GM21723 (cell line): ENCODE data around the gene CACNA1G.

ENCODE experiments used
- ATAC-seq: cut with Tn5 transposase; IDR thresholded peaks from one replicate; pipeline ENCODE4 v1.9.1; 2021; ENCODE audit warnings: mild to moderate bottlenecking, moderate library complexity; ENCODE audit not compliant: unreplicated experiment

The CACNA1G gene

DNA sequence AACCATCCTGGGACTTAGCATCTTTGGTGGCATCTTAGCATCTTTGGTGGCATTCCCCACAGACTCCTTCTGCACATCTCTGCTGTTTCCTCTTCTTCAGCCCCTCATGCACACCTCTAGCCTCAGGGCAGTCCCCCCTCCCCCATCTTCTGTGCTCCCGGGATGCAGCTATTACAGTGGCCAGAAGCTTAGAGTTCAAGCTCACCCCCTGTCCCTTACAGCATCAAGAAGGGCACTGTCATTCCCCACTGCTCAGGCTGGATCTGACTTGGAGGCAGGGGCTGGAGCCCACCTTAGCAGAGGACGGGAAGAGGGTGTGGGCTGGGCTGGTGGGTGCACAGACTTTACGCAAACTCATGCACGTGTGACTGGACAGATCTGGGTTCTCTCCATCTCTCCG, 27.3 kb upstream of the CACNA1G start:
- ATAC-seq: no peak

DNA sequence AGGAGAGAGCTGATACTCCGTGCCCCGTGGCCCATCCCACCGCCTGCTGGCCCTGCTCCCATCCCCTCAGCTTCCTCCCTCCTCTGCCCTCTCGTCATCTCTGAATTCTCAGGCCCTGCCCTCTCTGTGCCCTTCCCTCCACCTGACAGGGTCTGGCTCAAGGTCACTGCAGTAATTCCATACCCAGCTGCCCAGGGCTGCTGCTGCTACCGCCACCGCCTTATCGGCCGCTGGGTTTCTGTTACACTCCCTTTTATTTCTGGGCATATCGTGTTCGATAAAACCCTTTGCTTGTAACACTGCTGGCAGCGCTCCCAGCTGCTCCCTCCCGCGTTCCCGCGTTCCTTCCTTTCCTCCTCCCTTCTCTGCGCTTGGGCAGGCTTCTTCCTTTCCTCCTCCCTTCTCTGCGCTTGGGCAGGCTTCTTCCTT, 26.8 kb upstream of the CACNA1G start:
- ATAC-seq: no peak

DNA sequence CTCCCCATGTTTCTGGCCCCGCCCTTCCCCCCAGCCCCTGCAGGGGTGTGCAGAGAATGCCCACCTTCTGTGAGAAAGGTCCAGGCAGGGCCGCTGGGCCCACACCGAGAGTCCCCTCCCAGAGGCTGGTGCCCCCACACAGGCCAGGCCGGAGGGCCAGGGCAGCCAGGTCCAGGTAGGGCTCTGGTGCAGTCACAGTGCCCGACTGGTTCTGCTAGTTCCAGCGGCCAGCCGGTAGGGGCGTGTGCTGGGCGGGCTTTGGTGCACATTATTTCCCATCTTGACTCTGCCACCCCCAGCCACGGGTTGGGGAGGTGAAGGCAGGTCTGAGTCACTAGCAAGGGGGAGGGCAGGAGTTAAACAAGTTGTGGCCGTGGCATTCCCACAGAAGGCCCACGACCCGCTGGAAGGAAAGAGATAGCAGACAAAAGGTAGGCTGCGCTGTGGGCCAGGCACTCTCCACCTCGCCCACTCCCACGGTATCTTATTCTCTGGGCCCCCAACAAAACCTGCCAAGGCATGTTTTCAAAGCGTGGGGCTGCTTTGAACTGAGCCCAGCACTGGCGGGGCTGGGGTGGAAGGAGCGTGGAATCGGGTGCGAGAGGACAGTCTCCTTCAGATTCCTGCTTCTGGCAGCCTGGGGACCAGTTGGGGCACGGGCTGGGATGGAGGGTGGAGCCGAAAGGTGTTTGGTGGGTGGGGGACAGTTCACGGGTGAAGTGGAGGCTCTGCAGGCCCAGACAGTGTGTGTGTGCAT, 26.1 kb upstream of the CACNA1G start:
- ATAC-seq: no peak

DNA sequence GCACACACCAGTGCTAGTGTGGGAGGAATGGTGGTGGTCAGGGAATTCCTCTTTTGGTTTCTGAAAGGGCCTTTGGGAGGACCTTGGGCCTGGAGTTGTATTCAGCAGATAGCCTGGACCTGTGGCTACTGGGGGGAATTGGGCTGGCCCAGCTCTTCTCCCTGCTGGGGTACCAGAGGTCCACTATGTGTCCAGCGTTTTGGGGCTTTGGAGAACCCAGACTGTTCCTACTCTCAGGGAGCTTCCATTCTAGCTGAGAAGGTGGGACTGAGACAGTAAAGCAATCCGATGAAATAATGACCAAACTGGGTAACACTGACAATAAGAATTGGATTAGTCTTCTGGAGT, 25.6 kb upstream of the CACNA1G start:
- no peak for ATAC-seq

DNA sequence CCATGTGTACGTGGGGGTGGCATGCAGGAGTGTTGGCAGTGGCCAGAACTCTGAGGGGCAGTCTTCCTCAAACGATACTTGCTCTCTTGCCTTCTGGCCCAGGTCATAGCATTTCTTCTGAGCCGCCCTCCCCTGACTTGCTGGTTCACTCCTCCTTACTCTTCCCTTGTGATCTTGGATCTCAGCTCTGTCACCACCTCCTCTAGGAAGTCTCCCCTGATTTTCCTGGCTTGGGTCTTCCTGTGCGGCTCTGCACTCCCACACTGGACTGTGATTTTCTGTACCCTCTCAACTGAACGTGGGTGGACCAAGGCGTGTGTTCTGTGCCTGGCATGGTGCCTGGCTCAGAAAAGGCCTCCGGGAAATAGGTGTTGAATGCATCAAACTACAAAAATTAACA, 25.1 kb upstream of the CACNA1G start:
- no peak for ATAC-seq

DNA sequence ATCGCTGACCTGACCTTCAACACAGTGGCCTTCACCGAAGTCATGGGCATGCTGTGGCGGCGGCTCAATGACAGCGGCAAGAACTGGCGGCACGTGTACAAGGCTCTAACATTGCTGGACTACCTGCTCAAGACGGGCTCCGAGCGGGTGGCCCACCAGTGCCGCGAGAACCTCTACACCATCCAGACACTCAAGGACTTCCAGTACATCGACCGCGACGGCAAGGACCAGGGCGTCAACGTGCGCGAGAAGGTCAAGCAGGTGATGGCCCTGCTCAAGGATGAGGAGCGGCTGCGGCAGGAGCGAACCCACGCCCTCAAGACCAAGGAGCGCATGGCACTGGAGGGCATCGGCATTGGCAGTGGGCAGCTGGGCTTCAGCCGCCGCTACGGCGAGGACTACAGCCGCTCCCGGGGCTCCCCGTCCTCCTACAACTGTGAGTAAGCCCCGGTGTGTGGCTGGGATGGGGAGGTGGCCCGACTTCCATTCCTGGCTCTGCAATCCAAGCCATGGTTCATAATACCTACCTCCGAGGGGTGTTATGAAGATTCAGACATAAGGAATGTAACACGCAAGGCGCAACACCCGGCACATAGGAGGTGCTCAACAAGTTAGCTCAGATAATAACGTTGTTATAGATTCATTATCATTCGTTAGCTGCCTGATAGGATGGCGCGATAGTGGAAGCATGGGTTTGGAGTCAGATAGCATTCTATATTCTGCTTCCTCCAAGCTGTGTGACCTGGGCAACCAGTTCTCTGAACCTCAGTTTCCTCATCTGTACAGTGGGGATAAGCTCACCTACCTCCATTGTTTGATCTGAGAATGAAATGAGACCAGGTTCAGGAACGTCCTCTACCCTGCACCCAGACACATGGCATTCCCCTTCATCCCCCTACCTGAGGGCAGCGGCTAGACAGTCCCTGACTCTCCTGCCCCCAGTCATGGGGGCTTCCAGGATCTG, 23.6 kb upstream of the CACNA1G start:
- no peak for ATAC-seq

DNA sequence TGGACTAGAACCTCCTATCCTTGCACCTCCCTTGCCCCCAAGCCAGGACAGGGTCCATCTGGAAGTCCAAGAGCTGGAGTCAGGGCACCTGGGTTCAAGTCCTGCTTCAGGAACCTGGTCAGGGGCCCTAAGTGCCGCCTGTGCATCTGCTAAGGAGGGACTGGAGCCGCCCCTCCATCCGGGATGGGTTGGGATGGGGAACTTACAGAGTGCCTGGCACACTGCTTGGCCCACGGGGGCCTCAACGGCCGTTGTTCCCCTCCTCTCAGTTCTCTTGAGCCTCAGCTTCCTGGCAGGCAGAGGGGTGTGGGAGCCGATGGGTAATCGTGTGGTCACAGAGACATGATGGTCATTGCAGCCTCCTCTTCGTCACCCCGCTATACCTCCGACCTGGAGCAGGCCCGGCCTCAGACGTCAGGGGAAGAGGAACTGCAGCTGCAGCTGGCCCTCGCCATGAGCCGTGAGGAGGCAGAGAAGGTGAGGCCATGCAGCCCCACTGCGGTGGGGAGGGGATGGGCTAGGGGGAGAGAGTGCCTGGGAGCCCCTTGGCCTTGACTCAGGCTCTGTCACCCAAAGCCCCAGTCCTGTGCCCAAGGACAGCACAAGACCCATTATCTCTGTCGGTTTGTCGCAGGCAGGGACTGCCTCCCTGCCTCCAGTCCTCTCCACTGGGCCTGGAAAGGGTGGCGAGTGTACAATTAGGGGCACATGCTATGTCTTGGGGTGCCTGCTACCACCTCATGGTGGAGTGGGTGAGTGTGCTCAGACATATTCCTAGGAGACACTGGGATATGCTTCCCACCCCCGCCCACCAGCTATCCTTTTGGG, 22.6 kb upstream of the CACNA1G start:
- no peak for ATAC-seq

DNA sequence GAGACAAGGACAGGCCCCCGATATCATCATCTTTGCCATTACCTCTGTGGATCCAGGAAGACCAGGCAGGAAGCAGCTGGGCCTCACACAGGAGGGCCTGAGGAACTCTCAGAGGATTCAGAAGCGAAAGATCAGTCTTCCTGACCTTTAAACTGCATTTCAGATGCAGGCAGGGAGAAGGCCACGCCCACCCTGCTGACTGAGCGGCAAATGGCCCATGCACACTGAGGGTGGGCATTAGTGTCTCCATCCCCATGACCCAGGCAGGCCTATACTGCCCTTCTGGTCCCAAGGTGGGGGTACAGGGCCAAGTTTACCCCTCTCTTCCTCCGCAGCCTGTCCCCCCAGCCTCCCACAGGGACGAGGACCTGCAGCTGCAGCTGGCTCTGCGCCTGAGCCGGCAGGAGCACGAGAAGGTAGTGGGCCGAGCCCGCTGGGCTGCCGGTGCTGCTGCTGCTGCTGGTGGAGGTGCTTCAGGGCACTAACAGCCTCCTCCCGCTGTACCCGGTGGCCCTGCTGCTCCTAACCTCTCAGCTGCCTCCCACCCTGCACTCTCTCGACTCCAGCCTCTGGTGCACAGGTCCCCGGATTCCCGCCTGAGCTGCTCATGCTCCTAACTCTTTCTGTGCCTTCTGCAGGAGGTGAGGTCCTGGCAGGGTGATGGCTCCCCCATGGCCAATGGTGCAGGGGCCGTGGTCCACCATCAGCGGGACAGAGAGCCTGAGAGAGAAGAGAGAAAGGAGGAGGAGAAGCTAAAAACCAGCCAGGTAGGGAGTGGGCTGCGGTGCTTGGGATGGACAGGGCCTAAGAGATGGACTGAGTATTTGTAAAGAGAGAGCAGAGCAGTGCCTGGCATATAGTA, 21.7 kb upstream of the CACNA1G start:
- ATAC-seq: no peak

DNA sequence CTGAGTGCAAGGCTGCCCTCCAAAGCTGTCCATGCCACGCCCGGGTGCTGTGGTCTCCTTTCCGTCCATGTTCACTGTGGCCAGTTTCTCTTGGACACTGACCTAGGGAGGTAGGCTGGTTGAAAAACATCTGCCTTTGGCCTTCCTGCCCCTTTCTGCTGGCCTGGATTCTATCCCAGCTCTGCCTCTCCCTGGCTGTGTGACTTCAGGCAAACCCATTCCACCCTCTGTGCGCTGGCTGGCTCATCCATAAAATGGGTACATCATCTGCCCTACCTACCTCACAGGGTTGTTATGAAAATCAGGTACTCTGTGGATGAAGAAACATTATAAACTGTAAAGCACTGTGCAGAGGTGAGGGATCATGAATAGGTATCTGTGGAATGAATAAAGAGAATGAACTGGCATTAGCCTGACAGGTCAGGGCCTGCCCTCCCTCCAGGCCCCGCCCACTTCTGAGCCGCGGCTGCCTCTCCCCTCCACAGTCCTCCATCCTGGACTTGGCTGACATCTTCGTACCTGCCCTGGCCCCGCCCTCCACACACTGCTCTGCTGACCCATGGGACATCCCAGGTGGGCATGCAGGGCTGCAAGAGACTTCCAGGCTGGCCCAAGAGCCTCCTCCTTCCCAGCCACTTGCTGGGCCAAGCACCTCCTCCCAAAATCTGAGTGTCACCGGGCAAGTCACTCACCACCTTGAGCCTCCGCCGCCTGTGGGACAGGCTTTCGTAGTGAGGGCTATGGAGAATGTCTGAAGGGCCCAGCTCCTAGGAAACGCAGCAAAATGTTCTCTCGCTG, 20.6 kb upstream of the CACNA1G start:
- no peak for ATAC-seq

DNA sequence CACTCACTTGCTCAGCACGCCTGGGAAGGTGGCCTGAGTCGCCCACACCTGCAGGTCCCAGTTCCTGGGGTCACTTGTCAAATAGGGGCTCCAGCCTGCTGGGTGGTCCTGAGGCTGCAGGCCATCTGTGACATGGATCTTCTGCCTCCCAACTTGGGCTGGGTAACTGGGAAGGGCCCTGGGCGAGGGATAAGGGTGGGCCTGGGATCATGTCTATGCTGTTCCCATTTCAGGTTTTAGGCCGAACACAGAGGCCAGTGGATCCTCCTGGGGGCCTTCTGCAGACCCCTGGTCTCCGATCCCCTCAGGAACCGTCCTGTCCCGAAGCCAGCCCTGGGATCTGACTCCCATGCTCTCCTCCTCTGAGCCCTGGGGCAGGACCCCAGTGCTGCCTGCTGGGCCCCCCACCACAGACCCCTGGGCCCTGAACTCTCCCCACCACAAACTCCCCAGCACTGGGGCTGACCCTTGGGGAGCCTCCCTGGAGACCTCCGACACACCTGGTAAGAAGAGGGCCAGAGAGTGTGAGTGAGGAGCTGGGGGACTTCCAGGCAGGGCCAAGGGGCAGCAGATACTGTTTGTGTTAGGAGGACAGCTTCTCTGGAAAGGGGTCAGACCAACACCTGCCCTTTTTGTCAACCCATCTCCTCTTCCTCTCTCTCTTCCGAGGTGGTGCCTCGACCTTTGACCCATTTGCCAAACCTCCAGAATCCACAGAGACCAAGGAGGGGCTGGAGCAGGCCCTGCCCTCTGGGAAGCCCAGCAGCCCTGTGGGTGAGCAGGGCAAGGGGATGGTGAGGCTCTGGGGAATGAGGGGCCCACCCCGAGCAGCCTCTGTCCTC, 19.7 kb upstream of the CACNA1G start:
- ATAC-seq: no peak

DNA sequence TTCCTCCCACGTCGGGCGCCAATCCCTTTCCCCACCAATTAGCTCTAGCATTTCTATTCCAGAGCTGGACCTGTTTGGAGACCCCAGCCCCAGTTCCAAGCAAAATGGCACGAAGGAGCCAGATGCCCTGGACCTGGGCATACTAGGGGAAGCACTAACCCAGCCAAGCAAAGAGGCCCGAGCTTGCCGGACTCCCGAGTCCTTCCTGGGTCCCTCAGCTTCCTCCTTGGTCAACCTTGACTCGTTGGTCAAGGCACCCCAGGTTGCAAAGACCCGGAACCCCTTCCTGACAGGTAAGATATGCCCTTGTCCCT, 19.2 kb upstream of the CACNA1G start:
- no peak for ATAC-seq

DNA sequence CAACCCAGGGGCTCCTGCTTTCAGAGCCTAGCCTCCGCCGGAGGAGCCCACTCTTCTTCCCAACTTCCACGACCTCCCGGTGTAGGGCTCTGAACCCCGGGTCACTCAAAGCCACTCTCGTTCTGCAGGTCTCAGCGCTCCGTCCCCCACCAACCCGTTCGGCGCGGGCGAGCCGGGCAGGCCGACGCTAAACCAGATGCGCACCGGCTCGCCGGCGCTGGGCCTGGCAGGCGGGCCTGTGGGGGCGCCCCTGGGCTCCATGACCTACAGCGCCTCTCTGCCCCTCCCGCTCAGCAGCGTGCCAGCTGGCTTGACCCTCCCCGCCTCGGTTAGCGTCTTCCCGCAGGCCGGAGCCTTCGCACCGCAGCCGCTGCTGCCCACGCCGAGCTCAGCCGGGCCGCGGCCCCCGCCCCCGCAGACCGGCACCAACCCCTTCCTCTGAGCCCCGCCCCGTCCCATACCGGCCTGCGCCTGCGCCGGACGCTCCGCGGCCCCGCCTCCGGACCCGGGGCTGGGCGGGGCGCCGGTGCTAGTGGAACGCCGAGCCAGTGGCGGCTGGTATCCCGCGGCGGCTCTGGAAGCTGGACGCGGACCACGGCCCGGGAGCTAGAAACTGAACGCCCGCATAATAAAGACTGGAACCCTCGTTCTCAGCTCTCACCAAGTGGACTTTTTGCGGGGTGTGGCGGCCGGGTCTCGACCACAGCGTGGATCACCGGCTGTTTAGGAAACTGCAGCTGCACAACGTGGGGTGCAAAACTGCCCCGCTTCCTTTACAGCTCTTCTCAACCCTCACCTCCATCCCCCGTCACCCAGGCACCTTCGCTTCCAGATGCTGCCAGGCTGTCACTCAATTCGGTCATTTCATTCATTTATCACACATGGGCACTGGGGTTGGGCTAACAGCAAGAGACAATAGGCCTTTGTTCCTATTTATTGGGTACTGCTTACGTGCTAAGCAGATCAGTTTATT, 18.5 kb upstream of the CACNA1G start:
- peak; percentile 71 for ATAC-seq

DNA sequence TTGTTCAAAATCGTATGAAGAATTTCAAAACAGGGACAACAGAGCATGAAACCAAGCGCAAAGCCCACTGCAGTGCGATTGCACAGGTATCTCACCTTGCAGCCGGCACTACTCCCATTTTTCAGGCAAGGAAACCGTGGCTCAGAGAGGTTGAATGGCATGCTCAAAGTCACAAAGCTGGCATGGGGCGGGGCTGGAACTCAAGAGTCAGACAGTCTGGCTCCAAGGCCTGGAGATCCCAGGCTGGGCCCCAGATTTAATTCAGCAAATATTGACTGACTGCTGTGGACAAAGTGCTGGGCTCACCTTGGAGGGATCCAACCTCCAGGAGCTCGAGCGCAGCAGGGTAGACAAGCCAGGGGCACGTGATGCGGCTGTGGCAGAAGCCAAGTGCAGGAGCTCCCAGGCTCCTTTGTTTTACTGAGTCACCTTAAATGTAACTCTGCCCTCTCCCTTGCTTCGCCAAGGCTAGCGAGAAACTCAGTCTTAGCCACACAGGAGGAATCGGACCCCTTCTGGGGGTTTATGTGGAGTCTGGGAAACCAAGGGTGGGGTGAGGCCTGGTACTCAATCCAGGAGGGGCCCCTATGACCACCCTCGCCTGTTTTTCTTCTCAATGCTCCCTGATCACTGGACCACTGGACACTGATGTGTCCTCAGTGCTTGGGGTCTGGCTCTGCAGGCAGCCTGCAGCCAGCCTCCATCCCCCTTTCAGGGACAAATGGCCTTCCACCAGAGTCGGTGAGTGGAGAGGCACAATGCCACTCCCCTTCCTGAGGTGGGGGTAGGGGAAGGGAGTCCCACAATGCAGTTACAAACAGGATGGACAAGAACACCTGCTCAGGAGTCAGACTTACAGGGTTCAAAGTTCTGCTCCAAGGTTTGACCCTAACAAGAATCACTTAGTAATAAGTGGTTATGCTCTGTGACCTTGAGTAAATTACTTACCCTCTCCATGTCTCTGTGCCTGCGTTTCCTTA, 17.4 kb upstream of the CACNA1G start:
- ATAC-seq: no peak

DNA sequence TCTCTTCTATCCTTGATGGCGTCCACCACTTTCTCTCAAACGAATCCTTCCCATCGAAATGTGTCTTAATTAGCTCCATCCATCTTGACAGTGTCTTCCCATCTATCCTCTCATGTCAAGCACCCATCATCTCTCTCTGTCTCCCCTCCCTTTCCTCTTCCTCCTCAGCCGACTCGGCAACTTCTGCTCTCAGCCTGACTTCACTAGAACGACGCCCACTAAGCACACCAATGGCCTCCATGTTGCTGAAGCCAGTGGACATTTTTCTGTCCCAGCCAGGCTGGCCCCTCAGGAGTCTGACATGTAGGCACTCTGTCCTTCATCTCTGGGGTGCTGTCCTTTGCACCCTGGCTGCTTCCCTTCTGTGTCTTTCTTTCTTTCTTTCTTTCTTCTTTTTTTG, 16.0 kb upstream of the CACNA1G start:
- ATAC-seq: no peak

DNA sequence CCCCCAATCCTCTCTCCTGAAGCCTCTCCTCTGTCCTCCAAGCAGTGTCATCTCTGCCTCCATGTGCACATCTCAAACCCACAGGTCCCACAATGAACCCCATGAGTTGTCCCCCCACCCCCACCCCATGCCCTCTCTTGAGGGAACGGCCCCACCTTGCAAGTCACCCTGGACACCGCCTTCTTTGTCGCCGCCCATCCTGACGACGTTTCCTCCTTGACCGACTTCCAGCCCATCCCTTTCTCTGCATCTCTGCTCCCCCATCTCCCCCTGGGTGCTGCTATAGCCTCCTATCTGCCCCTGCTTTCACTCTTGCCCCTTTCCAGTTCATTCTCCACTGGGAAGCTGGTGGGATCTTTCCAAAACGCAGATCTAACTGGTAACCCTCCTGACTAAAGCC, 15.2 kb upstream of the CACNA1G start:
- ATAC-seq: no peak

DNA sequence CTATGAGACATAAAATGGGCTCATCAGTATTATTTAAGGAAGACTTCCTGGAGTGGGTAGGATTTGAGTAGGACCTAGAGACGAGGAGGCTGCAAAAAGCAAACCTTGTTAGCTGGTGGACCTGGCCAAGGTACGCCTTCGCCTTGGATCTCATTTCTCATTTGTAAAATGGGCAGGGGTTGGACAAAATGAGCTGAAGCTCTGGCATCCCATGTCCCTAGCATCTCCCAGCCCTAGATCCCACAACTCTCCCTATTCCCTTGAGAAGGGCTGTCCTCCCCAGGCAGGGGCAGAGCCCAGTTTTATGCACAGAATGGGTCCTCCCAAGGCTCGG, 13.8 kb upstream of the CACNA1G start:
- no peak for ATAC-seq
